GM23338 (cell line): ENCODE data around the gene CACNG7. TPM values are rescaled to one million over a fixed set of nuclear protein-coding genes. Genes with fewer than 3 reads are reported as not detected.

Experiments used
- EZH2phosphoT487 ChIP-seq: fragments of 200-600 bp; sonication (generic); IDR thresholded peaks from one replicate; pipeline ENCODE4 v1.8.1; 2018; ENCODE audit warnings: antibody characterized with exemption; ENCODE audit not compliant: unreplicated experiment
- JUNB ChIP-seq: IDR thresholded peaks from one replicate; pipeline ENCODE4 v1.6.1; 2016; ENCODE audit warnings: antibody characterized with exemption; ENCODE audit not compliant: unreplicated experiment
- POLR2AphosphoS5 ChIP-seq: IDR thresholded peaks from 2 replicates; pipeline ENCODE4 v1.6.1; 2016; ENCODE audit warnings: antibody characterized with exemption, low read depth
- REST ChIP-seq: IDR thresholded peaks from one replicate; pipeline ENCODE4 v1.6.1; 2018; ENCODE audit warnings: antibody characterized with exemption; ENCODE audit not compliant: unreplicated experiment
- STAT1 ChIP-seq: IDR thresholded peaks from one replicate; pipeline ENCODE4 v1.6.1; 2016; ENCODE audit warnings: antibody characterized with exemption; ENCODE audit not compliant: unreplicated experiment
- polyA plus RNA-seq: library from polyadenylated mRNA; unstranded; fragments of >200 nt; fragmentation: Nextera tagmentation; extraction: Ambion mirVana; gene quantifications from 2 replicates; pipeline ENCODE4 v1.2.1, GENCODE V29; 2016
- total RNA-seq: library from RNA; depleted of rRNA; stranded (reverse); fragments of >200 nt; shearing (Covaris generic); gene quantifications from 2 replicates; pipeline ENCODE4 v1.2.3, GENCODE V29; 2014
- TF ChIP-seq, protein P1 (sequence below): fragments of 250-450 bp; sonication (Bioruptor Pico); IDR thresholded peaks from 2 replicates; pipeline ENCODE4 v1.5.0; 2020; ENCODE audit warnings: mild to moderate bottlenecking, moderate library complexity
- TF ChIP-seq, protein P2 (sequence below): IDR thresholded peaks from 2 replicates; pipeline ENCODE4 v1.6.1; 2016; ENCODE audit warnings: antibody characterized with exemption

Gene CACNG7
- total and polyA plus RNA-seq, 2 experiments from 2014 or later = 9.8 to 15.6 TPM

GRCh38 chr19:53904909-53905308 is 4.2 kb upstream of the CACNG7 start (continued):
- TF ChIP-seq, protein P1, sequence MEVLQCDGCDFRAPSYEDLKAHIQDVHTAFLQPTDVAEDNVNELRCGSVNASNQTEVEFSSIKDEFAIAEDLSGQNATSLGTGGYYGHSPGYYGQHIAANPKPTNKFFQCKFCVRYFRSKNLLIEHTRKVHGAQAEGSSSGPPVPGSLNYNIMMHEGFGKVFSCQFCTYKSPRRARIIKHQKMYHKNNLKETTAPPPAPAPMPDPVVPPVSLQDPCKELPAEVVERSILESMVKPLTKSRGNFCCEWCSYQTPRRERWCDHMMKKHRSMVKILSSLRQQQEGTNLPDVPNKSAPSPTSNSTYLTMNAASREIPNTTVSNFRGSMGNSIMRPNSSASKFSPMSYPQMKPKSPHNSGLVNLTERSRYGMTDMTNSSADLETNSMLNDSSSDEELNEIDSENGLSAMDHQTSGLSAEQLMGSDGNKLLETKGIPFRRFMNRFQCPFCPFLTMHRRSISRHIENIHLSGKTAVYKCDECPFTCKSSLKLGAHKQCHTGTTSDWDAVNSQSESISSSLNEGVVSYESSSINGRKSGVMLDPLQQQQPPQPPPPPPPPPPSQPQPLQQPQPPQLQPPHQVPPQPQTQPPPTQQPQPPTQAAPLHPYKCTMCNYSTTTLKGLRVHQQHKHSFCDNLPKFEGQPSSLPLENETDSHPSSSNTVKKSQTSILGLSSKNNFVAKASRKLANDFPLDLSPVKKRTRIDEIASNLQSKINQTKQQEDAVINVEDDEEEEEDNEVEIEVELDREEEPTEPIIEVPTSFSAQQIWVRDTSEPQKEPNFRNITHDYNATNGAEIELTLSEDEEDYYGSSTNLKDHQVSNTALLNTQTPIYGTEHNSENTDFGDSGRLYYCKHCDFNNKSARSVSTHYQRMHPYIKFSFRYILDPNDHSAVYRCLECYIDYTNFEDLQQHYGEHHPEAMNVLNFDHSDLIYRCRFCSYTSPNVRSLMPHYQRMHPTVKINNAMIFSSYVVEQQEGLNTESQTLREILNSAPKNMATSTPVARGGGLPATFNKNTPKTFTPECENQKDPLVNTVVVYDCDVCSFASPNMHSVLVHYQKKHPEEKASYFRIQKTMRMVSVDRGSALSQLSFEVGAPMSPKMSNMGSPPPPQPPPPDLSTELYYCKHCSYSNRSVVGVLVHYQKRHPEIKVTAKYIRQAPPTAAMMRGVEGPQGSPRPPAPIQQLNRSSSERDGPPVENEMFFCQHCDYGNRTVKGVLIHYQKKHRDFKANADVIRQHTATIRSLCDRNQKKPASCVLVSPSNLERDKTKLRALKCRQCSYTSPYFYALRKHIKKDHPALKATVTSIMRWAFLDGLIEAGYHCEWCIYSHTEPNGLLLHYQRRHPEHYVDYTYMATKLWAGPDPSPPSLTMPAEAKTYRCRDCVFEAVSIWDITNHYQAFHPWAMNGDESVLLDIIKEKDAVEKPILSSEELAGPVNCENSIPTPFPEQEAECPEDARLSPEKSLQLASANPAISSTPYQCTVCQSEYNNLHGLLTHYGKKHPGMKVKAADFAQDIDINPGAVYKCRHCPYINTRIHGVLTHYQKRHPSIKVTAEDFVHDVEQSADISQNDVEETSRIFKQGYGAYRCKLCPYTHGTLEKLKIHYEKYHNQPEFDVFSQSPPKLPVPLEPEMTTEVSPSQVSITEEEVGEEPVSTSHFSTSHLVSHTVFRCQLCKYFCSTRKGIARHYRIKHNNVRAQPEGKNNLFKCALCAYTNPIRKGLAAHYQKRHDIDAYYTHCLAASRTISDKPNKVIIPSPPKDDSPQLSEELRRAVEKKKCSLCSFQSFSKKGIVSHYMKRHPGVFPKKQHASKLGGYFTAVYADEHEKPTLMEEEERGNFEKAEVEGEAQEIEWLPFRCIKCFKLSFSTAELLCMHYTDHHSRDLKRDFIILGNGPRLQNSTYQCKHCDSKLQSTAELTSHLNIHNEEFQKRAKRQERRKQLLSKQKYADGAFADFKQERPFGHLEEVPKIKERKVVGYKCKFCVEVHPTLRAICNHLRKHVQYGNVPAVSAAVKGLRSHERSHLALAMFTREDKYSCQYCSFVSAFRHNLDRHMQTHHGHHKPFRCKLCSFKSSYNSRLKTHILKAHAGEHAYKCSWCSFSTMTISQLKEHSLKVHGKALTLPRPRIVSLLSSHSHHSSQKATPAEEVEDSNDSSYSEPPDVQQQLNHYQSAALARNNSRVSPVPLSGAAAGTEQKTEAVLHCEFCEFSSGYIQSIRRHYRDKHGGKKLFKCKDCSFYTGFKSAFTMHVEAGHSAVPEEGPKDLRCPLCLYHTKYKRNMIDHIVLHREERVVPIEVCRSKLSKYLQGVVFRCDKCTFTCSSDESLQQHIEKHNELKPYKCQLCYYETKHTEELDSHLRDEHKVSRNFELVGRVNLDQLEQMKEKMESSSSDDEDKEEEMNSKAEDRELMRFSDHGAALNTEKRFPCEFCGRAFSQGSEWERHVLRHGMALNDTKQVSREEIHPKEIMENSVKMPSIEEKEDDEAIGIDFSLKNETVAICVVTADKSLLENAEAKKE = no peak
- TF ChIP-seq JUNB (no peak), POLR2AphosphoS5 (no peak), STAT1 (no peak), REST (no peak), EZH2phosphoT487 (no peak)
- TF ChIP-seq, protein P2, sequence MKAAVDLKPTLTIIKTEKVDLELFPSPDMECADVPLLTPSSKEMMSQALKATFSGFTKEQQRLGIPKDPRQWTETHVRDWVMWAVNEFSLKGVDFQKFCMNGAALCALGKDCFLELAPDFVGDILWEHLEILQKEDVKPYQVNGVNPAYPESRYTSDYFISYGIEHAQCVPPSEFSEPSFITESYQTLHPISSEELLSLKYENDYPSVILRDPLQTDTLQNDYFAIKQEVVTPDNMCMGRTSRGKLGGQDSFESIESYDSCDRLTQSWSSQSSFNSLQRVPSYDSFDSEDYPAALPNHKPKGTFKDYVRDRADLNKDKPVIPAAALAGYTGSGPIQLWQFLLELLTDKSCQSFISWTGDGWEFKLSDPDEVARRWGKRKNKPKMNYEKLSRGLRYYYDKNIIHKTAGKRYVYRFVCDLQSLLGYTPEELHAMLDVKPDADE = no peak
